ENCODE results near the gene SHE.
A peak's percentile ranks its signal among the peaks of the same experiment; 100 is the strongest.
"Not testable (repeated sequence)": the region's sequence is repeated elsewhere in the genome, so short reads cannot be mapped to it uniquely, and the experiment has no call there.

The SHE gene

DNA sequence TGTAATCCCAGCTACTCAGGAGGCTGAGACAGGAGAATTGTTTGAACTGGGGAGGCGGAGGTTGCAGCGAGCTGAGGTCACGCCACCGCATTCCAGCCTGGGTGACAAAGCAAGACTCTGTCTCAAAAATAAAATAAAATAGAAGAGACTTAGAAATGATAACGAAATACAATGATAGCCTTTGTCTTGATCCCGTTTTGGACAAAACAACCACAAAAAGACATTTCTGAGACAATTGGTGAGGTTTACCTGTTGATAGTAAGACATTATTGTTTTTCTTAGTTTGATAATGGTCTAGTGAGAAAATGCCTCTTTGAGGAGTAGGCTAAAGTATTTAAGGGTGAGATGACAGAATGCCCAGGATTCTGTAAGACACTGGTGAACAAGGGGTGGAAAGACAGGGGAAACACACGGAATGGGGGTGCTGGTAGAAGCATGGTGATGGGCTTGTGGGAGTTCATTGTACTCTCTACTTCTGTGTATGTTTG is 11.9 kb upstream of the SHE start:
- no peak for DNase-seq (ENCODE audit: low spot score)

DNA sequence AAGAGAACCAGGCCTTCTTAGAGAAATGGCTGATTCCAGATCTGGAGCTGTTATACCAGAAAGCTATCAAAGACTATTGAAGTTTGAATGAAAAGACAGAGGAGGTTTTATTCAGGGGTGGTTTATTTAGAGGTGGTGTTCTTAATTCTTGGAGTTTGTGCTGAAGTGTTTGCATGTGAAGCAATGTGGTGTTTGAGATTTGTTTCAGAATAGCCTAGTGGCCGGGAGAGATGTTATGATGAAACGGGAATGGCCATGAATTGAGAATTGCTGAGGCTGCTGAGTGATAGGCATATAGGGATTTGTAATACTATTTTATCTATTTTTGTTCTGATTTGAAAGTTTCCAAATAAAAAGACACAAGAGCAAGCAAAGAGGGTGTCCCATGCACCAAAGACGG is 10.5 kb upstream of the SHE start:
- no peak for DNase-seq (ENCODE audit: low spot score)

DNA sequence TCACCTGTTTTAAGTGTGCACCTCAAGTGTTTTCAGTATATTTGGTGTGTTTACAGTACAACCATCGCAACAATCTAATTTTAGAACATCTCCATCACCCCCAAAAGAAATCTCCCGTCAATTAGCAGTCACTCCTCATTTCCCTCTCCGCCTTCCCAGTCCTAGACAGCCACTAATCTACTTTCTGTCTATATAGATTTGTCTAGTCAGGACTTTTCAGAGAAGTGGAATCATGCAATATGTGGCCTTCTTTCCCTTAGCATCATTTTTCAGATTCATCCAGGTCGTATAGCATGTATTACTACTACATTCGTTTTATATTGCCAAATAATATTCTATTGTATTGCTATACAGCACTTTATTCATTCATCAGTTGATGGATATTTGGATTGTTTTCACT is 1.7 kb upstream of the SHE start:
- DNase-seq (ENCODE audit: low spot score) = no peak

DNA sequence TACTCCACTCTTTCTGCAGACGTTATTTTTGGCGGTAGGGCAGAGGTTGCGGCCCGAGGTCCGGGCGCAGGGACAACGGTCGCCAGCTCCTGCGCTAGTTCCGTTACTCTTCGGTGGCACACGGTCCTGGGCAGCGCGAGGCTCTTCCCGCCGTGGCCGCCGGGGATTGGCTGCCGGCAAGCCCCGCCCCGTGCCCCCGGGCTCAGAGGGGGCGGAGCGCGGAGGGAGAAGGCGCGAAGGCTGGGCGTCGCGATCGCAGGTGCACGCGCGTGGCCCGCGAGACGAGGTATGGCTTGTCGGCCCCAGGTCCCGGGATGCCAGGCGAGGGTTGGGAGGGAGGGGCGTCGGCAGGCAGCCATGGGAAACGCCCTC is 518 bp upstream of the SHE start:
- DNase-seq (ENCODE audit: low spot score) = no peak

DNA sequence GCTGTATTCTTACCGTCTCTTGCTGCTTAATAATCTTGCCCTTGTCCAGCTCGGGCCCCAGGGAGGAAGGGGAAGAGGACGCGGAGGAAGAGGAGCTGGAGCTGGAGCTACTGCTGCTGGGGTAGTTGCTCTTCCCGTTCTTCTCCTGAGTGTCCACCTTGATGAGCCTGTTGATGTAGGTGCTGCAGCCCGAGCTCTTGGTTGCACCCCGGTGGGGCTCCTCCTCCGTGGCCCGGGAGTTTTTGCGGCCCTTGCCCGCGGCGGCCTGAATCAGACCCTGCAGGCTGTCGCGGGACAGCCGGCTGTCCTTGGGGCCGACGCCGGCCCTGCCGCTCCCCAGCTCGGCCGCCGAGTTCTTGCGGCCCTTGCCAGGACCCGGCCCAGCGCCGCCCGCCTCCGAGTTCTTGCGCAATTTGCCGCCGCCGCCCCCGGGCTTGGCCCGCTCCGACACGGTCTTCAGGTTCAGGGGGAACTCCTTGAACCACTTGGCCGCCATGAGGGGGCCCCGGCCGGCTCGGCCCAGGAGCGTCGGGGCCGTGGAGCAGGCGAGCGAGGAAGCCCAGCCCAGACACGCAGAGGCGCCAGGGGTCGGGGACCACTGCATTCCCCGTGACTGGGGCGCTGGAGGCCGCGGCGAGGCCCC is 668 bp downstream of the SHE start:
- no peak for DNase-seq (ENCODE audit: low spot score)

DNA sequence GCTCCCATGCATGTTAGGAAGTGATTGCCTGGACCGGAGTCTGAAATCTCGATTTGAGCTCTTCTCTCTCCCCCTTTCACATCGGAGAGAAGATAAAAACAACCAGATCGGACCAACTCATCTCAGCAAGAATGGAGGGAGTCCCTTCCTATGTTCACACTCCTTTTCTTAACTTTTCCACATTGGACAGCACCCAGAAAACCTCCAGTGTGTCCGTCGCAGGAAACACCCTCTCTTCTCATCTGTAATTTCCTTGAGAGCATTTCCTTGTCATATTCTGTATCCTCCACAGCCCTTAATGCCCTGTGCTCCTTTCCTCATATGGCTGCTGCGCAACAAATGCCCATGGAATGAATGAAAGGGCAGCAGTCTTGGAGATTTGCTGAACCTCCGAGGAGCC is 1.7 kb downstream of the SHE start:
- no peak for DNase-seq (ENCODE audit: low spot score)

DNA sequence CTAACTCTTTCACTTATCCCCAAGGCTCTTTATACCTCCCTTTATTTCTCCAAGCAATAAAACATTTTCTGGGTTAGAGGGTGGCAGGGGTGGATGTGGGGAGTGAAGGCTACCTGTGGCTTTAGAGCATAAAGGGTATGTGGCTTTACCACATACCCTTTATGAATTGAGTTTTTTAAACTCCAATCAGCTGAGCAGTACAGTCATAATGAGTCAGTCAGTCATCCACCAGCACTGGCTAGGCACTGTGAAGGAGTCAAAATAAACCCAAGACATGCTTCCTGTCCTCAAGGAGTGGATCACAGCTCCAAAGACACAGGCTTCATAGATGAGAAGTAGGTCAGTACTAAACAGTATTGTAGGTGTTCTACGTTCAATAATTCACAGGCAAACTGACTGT is 2.8 kb downstream of the SHE start:
- no peak for DNase-seq (ENCODE audit: low spot score)

DNA sequence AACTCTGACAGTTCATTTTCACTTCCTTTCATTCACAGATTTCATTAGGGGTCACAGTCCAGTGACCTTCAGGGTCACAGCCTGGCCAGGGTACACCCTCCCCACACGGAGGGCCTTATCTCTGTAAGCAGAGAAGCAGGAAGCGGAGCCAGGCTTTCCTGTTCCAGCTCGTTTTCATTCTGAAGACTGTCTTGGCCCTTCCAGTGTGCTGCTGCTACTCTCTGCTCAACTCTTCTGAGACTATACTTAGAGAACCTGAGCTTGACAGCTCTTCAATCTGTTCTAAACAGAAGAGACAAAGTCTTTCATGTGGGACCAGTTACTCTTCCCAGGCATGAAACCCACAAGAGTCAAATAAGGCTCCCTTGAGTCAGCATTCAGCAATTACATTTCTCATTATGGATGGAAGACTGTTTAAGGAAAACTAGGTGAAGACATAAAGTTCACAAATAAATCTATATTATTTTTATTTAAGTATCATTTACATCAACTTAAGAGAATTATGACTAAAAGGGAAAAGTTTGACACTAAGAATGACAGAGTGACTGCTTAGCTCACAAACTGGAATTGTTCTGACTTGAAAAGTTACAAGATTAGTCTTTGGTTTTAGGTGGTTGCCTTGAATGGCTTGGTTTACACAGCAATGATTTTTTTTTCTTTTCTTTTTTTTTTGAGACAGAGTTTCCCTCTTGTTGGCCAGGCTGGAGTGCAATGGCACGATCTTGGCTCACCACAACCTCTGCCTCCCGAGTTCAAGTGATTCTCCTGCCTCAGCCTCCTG is 5.0 kb downstream of the SHE start:
- no peak for DNase-seq (ENCODE audit: low spot score)

DNA sequence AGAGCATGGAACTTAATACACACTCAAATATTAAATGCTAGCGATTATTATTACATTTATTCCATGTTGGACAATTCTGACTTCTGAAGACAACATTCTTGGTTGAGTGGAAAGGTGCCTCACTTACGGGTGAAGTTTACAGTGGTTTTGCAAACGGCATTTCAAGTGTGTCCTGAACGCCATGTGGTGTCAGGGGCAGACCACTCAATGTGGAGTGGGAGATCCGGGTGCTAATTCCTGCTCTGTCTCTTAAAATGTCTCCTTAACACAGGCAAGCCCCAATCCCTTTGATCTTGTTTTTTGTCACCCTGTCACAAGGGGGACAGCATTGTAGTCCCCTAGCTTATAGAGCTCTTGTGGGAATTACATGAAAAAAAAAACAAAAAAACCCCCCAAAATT is 5.8 kb downstream of the SHE start:
- DNase-seq (ENCODE audit: low spot score) = no peak

DNA sequence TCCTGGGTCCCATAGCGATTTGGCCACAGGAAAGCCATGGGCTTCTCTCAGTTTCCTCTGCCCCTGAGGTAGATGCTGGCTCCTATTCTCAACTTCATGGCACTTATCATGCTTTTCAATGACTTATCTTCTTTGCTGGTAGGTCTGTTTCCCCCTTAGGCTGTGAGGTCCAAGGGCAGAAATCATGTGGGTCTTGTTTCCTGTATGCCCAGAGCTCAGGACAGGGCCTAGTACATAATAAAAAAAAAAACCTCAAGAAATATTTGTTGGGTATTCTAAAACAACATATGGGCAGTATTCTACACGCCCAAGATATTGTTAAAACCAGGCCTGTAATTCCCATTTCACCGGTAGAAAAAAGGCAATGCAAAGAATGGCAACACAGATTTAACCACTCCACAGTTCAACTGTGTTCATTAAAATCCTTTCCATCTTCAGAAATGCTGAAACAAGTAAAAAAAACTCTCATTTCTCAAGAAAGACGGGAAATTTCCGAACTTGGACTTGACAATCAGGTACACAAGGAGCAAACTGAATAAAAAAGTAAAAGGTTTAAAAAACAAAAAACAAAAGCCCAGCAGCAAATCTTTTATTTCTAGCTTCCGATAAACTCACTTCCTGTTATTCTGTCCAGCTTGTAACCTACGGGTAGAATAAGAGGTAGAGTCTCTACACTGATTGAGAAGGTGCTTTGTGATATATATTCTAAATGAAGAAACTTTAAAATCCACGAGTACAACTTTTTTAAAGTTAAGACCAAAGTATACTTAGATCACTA is 6.5 kb downstream of the SHE start:
- no peak for DNase-seq (ENCODE audit: low spot score)

DNA sequence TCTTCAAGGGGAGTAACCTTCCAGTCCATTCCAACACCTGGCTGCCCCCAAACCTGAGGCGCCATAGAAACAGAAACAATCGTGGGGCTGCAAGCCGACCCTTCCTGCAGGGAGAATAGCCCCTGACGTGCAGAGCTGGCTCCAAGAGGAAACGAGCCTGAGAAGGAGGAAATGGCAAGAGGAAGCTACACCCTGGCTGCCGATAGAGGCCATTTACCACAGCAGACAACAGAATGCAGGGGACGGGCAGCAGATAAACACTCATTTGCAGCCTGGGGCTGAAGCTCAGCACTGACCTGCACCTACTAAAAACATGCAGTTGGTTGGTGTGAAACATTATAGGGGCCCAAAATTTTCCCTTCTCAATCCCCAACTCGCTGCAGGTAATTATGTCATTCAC is 8.9 kb downstream of the SHE start:
- peak; percentile 37 for DNase-seq (ENCODE audit: low spot score)

DNA sequence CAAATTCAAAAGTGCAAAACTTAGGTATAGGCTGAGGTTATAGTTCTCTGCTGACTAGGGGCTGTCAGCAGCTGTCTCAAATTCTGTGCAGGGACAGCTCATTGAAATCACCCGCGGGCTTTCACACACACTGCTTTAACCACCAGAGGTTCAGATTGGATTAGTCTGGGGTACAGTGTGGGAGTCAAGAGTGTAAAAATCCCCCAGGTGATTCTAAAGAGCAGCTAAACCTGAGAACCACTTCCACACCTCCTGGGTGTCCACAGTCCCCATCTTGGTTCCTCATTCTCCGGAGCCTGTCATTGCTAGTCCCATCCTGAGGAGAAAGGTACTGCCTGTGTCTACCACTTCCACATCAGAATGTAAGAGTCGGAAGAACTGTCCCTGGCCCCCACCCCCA is 10.1 kb downstream of the SHE start:
- no peak for DNase-seq (ENCODE audit: low spot score)

DNA sequence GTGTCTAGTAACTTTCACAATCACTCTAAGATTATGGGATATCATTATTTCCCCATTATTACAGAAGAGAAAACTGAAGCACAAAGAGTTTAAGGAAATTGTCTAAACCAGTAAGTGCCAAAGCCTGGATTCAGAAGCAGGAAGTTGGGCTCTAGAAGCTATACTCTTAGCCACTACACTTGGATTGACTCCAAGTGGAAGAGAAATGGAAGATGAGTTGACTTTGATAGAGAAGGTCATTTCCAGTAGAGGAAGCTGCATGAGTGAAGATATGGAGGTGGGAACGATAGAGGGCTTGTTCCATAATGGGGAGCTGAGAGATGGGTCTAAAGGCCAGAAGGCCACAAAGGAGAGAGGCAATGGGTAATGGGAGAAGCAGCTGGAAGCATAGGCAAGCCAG is 11.9 kb downstream of the SHE start:
- no peak for DNase-seq (ENCODE audit: low spot score)

DNA sequence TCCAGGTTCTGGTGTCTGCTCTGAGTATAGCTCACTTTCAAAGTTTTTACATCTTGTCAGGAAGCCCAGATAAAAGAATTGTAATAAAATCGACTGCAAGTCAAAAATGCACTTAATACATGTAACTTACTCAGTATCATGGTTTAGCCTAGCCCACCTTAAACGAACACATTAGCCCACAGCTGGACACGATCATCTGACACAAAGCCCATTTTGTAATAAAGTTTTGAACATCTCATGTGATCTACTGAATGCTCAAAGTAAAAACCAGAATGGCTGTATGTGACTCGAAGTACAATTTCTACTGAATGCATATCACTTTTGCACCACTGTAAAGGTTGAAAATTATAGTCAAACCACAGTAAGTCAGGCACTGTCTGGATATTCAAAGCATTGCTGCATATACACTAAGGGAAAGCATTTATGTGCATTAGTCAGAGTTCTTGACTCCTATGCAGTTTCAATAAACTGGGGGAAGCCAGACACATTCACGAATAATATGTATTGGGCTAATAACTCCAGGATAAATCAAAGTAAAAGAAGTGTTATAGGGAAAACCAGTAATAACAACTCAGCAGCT is 12.4 kb downstream of the SHE start:
- no peak for DNase-seq (ENCODE audit: low spot score)

DNA sequence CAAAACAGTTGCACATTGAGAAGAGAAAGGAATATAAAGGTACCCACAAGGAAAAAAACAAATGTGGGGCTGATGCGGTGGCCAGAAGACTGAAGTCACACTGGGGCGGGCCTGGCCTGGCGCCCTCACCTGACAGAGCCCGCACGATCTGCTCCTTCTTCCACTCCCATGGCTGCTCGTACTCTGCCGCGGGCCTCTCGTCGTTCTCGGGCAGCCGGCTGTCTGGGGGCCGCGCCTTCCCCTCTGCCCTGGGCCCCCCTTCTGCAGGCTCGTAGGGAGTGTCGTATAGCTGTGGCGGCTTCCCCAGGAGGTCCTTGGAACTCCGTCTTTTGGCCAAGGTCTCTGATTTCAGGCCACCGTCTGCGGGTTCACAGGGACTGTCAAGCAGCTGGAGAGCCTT is 13.3 kb downstream of the SHE start:
- DNase-seq (ENCODE audit: low spot score) = no peak

DNA sequence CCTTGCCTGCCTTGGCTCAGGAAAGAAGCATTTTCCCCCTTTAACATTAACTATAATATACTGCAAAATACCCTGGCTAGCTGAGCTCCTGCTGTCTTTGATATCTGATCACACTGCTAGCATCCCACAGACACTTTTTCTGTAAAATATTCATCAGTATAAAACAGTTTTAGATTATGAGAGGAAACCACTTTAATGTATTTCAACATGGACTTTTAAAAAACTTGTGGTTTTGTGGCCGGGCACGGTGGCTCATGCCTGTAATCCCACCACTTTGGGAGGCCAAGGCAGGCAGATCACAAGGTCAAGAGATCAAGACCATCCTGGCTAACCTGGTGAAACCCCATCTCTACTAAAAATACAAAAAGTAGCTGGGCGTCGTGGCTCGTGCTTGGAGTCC is 15.5 kb downstream of the SHE start:
- not testable (repeated sequence) for DNase-seq (ENCODE audit: low spot score)

DNA sequence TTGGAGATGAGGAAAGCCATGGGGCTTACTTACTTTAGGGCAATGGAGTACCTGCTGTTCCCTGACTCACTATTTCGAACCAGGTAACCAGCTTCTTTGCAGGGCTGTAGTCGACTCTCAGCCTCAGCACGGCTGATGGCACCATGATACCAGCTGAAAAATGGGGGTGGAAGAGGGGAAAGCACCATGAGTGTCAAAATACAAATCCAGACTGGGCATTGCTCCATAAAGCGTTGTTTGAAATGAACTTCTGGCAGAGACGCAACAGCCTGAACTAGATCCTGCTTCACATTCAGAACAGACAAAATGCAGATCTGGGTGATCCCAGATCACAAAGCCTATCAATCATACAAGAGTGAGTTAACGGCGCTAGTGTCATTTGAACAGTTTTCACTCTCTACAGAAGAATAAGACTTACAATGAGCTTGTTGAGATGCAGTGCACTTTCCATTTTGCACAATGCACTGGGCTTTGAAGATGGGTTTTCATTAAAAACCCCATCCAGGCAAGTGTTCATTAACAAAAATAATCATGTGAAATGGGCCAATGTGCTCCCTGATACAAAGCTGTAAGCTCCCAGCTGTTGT is 16.2 kb downstream of the SHE start:
- no peak for DNase-seq (ENCODE audit: low spot score)

DNA sequence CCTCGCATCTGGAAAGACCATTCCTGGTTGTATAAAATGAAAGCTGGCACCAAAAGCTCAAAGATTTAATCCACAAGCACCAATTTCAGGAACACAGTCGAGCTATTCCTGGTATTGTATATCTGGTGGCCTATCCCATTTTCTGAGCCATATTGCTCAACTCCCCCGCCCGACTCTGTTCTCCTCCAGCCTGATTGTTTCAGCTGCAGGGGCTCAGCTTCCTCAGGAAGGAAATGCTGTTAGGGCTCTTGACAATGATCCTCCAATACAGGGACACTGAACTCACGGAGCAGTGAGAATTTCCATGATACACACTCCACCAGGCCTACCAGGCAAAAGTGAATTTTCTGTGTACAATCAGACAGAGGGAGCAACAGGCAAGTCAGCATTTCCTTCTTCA is 17.1 kb downstream of the SHE start:
- DNase-seq (ENCODE audit: low spot score) = no peak

DNA sequence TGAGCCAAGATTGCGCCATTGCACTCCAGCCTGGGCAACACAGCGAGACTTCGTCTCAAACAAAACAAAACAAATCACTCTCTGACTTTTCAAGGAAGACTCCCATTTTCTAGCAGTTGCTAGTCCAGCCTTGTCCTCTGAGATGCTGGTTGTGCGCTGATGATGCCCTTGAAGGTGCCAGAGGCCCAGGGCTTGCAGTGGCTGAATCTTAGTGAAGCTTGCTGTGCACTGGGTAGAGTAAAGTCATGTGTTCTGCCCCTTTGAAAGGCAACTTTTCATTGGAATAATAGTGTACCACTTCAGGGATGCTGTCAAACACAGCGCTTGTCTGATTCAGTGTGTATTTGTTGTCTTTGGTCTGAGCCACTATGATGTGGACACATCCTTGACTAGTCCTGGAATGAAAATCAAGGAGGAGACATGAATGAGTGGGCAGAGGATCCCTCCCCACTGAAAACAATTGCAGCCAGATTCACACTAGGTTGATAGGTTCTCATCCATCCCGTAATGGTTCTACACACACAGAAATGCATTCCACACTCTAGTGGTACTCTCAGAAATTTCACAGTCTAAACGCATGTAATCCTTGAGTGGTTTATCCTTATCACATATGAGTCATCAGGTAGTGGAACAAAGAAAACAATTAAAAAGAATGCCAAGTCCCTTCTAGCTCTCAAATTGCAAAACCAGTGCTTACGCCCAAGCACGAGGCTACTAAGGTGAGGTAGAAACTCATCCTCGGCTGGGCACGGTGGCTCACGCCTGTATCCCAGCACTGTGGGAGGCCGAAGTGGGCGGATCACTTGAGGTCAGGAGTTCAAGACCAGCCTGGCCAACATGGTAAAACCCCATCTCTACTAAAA is 18.0 kb downstream of the SHE start:
- no peak for DNase-seq (ENCODE audit: low spot score)

DNA sequence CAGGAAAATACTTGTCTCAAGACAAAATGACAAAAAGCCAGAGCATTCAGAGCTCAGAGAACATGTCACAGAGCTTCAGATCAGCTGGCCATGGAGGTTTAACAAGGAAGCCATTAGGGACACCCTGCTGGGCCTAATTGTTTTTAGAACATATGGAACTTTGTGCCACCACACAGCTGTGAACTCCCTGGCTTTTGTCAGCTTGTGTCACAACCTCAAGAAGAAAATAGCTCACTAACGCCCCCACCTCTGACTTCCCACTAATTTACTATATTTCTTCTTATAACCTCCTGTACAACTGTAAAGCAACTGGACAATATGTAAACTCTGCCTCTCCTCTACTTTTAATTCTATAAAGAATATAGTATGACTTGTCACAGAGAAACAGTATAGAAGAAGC is 21.2 kb downstream of the SHE start:
- DNase-seq (ENCODE audit: low spot score) = no peak

DNA sequence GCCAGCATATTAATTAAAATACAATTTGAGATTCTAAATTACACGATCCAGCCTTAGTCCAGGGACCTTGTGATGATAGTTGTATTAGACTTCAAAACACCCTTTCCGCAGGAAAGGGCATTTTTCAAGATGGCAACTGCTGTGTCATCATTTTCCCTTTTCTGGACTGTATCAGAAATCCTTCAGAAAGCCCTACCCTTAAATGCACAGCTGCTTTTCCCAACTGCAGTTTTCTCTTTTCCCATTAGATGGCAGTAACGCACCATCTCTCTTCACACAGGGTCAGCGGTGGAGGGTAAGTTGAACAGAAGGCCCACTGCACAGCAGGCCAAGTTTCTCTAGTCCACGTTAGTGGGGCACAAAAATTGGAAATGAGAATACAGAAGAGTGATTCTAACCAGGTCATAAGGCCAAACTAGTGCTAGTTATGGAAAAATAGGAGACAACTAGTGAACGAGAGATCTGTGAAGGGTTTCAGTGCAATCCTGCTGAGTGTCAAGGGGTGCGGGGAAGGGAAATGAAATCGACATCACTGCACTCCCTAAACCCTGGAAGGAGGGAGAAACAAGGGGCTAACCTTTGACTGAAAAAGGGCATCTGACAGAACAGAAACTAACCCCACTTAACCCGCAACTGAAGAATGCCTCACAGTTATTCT is 22.3 kb downstream of the SHE start:
- DNase-seq (ENCODE audit: low spot score) = peak; percentile 90

All from globus pallidus (tissue), 1 donor.